Glomerular visceral epithelial cell (primary cell): Measurements from ENCODE around the gene IRAK2.

Experiments
- DNase-seq: peaks from one replicate; pipeline ENCODE4 v3.0.0-alpha.2; 2016; ENCODE audit errors: extremely low spot score

The IRAK2 gene

DNA sequence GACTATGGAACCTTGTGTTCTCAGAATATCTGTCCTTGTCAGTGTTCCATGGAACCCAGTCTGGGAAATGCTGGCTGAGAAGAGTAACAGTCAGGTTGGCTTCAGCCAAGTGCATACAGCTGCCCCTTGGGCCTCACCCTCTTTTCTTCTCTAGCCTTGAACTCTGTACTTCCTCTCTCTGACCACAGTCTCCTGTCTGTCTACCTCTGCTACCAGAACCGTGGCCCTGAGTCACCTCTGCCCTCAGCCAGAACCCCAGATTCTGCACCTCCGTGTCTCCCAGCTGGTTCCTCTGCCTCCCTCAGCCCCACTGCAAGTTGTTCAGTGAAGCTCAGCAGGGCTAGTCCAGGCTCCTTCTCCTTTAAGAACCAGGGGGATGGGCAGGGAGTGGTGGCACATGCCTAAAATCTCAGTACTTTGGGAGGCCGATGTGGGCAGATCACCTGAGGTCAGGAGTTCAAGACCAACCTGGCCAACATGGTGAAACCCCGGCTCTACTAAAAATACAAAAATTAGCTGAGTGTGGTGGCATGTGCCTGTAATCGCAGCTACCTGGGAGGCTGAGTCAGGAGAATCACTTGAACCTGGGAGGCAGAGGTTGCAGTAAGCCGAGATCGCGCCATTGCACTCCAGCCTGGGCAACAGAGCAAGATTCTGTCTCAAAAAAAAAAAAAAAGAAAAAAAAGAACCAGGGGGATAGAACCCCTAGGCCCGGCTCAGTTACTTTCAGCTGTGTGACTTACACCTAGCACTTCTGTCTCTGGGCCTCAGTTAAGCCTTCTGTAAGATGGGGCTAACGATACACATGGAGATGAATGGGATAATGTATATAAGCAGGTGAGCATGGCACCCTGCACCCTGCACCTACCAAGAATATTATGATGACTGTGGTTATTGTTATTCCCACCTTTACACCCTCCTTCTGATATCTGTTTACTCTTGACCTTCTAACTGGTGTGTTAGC, 59.2 kb downstream of the IRAK2 start:
- DNase-seq: peak; percentile 50

DNA sequence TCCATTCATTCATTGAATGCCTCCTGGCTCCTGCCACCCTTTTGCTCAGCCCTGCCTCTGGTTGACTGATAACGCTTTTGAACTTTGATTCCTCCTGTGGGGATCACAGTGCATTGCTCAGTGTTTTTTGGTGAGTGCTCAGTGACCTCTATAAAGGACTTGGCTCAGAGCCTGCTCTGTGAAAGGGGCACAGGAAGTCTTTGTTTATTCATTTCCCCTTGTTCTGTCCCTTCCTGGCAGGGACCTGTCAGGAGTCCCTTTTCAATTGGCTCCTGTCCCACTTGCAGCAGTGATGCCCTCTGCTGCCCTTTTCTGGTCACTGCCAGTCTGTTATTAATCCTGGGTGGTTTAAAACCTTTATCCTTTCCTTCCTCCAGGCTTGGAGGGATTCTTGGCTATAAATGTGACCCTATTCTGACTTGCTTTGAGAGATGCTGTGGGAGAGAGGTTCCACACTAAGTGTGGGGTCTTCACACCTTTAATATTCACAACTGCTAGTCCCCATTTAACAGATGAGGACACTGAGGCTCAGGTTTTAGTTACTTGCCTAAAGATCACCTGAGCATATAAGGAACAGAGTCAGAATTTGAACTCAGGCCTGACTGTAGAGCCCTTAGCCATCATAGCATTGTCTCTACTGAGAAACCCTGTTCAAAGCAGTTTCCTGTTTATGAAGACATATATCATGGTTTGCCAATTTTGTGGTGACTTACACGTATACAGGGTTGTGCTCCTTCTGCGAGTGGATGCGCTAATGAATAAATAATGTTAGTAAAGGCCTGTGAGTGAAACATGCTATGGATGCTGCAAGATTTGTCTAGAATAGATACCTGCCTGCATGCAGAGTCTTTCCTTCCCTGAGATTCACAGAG, 60.3 kb downstream of the IRAK2 start:
- peak; percentile 76 for DNase-seq

- no peak for DNase-seq
These were observed 61.6 kb downstream of the IRAK2 start for GRCh38 chr3:10226293-10226692.

- DNase-seq: no peak
These were observed 63.7 kb downstream of the IRAK2 start for GRCh38 chr3:10228248-10228950.

DNA sequence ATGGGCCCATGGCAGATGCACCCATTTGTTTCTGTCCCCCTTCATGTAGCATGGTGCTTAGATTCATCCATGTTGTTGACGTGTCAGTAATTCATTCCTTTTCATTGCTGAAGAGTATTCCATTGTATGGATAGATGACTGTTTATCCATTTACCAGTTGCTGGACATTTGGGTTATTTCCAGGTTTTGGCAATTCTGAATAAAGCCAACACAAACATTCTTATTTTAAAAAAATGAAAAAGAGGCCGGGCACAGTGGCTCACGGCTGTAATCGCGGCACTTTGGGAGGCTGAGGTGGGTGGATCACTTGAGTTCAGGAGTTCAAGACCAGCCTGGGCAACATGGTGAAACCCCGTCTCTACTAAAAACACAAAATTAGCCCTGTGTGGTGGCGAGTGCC, 64.9 kb downstream of the IRAK2 start:
- DNase-seq: no peak

- DNase-seq: no peak
These were observed 67.4 kb downstream of the IRAK2 start for GRCh38 chr3:10232137-10232536.

- no peak for DNase-seq
These were observed 69.3 kb downstream of the IRAK2 start for GRCh38 chr3:10233988-10234387.

DNA sequence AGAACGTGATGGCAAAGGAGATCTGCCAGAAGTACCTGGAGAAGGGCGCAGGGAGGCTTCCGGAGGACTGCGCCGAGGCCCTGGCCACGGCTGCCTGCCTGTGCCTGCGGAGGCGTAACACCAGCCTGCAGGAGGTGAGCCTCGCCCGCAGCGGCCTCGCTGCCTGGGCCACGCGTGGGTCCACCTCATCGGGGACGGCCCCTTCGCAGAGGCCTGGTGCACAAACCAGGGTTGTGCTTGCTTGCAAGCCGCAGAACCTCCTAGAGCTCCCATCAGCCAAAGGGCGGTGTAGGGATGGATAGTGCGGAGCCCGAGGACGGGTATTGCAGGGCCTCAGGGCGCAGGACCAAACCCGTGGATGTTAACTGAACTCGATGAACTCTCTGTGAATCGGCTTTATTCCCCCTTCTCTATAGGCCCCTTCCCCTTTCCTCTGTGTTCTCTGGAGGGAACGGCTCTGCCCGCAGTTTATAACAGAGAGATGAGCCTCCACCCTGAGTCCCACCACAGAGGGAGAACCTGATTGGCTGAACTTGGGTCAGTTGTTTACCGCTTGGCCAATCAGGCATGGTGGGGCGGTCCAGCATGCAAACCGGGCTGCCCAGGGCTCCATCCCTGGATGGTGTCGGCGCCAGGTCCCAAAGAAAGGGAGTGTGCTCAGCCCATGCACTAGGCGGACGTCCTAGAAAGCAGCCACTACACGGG, 70.0 kb downstream of the IRAK2 start:
- DNase-seq: no peak

GRCh38 chr3:10235551-10235950, 70.8 kb downstream of the IRAK2 start:
- DNase-seq: no peak

DNA sequence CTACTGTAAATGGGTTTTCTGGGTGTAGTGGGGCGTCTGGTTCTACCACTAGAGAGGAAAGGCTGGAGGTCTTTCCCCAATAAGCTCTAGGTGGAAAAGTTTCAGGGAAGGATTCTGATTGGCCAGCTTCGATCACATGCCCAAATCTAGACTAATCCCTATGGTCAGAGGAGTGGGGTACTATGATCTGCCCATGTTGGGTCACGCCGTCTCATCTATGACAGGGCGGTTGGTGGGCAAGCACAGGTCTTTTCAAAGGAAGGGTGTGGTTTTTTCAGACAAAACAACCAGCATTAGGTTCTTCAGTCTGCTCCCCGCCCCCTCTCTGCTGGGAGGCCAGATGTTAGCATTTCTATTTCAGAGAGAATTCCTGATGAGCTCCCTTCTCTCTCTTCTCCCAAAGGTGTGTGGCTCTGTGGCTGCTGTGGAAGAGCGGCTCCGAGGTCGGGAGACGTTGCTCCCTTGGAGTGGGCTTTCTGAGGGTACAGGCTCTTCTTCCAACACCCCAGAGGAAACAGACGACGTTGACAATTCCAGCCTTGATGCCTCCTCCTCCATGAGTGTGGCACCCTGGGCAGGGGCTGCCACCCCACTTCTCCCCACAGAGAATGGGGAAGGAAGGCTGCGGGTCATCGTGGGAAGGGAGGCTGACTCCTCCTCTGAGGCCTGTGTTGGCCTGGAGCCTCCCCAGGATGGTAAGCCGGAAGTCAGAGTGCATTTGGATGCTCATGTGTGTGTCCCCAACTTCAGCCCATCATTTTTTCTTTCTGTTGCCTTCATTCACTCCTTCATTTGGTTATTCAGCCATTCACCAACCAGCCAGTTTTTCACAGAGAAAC, 73.8 kb downstream of the IRAK2 start:
- DNase-seq: no peak

DNA sequence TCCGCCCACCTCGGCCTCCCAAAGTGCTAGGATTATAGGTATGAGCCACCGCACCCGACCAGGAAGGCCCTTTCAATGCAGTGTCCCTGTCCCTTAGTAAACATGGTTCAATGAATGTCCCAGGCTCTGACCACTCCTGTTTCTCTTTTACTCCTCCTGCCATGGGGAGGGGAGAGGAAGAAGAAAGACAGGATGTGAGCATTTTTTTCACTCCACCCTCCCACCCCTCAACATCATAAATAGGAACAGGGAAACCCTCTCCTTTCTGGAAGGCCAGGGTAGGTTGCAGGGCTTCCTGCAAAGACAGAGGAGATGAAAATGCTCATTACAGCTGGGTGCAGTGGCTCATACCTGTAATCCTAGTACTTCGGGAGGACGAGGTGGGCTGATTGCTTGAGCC, 76.1 kb downstream of the IRAK2 start:
- DNase-seq: no peak

DNA sequence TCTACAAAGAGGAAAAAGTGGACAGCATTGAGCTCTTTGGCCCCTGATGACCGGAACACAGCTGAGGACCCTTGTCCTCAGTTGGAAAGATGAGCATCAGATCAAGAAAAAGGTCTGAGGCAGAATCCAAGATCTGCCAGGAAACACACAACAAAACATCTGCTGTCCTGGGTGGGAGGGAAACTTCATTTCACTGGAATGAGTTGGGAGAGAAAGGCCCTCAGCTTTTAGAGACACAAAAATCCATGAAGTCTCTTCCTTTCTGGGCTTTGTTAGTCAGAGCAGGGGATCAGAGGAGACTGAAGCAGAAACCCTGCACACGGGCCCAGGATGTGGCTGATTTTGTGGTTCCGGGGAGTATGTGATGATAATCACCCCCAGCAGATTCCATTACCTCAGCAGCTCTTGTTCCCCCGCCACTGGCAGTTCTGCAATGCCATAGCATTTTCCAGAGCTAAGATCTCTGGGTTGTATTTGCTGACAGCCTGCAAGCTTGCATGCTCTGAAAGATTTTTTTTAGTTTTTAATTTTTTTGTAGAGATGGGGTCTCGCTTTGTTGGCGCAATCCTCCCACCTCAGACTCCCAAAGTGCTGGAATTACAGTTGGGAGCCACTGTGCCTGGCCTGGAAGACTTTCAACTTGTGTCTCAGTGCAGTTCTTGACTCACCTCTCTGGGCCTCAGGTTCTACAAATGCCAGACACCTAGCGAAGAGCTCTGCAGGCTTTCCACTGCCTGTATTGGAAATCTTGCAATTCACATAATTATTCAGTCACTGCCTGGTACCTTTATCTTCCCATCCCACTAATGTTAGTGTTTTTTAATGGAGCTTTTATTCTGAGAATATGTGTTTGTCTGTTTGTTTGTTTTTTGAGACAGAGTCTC, 77.7 kb downstream of the IRAK2 start:
- DNase-seq: peak; percentile 89

- no peak for DNase-seq
These were observed 79.3 kb downstream of the IRAK2 start for GRCh38 chr3:10244009-10244408.

DNA sequence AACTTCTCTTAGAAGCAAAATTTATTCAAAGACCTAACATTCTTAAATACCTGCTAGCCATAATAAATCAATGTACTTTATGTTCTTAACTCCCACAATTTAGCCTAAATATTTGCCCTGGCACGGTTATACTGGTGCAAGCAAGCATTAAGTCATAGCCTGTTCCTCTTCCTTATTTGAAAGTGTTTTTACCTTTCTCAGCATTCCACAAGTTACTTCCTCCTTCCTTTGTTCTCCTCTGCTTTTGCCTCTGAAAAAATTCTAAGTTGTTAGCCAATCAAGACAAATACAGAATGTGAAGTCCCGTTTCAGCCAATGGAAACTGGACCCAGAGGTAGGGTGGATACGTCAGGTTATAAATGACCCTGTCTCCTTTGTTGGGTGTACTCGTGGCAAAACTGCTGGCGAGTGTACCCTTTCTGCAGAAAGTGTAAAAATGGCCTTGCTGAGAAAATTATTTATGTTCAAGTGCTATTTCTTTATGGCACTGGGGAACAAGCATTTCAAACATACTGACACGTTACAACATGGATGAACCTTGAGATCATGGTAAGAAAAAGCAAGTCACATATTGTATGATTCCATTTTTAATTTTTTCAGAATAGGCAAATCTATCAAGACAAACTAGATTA, 80.5 kb downstream of the IRAK2 start:
- no peak for DNase-seq

DNA sequence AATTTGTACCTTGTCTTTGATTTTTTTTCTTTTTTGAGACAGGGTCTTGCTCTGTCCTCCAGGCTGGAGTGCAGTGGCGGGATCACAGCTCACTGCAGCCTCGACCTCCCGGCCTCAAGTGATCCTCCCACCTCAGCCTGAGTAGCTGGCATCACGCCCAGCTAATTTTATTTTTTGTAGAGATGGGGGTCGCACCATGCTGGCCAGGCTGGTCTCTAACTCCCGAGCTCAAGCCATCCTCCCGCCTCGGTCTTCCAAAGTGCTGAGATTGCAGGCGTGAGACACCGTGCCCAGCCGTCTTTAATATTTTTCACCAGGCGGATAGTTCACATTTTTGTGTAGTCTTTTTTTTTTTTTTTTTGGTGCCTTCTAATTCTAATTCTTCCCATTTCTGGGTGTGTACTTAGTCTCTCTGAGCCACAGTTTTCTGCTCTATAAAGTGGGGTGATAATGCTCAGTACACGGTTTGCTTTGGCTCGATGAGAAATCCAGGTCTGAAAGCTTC, 83.0 kb downstream of the IRAK2 start:
- no peak for DNase-seq

DNA sequence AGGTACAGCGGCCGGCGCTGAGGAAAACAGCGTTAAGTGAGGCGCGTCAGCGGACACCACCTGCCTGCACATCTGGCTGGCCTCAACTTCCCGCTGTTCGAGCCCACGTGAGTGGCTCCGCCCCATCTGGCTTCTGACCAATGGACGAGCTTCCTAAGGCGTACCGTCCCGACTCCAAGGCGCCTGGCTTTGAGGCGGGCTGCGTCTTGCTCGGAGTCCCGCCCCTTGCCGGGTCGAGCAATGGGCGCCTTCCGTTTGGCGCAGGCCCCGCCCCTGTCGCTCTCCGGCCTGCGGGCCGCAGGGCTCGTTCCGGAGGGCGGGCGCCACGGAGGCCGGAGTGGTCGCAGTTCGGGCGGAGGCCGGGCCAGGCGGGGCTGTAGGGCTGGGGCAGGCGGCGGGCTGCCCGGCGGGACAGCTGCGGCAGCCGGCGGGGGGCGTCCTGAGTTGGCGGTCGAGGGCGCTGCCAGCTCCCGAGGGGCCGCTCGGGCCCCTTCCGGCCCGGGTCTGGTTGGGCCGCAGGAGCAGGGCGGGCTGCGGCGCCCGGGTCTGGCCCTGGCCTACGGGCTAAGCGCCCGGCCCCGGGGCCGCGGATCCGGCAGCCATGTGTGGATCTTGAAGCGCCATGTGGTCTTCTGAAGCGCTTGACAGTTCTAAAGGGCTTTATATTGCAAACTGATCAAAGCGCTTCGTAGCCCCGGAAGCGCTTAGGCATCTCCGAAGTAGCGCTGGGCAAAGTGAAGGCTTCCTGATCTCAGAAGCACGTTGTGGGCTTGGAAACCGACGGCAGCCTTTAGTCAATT, 83.7 kb downstream of the IRAK2 start, which contains the start of gene TATDN2:
TSS of gene TATDN2 (plus strand) at position 276 of the 800 bp plus-strand sequence. CDS start 742 bp downstream, outside the sequence.
- DNase-seq: peak; percentile 95

- DNase-seq: peak; percentile 39
These were observed 84.4 kb downstream of the IRAK2 start for GRCh38 chr3:10248984-10249748.
